ENCODE measurements around the gene CEACAM4.

- peak; percentile 99 for TF ChIP-seq REST (IDR thresholded peaks at IDR 0.05)
- TF ChIP-seq FOXA1 (IDR thresholded peaks at IDR 0.05) = no peak
- TF ChIP-seq CTCF (IDR thresholded peaks at IDR 0.05; ENCODE audit: low read depth, low read length, missing input control) = no peak
- no peak for TF ChIP-seq ZBTB33 (IDR thresholded peaks at IDR 0.05)
Observed at GRCh38 chr19:41588497-41589209, 38.2 kb downstream of the CEACAM4 start.

Measured in liver (tissue), 2 donors.